Epithelial cell of proximal tubule (primary cell): ENCODE results near the gene KCNQ1. TPM values are rescaled to one million over a fixed set of nuclear protein-coding genes. Genes with fewer than 3 reads are reported as not detected.

Experiments used
- DNase-seq: peaks from one replicate; pipeline ENCODE4 v3.0.0-alpha.2; 2011; ENCODE audit warnings: low read depth
- H3K4me3 ChIP-seq: 2 replicates; pipeline ENCODE4 v1.5.1; 2011; ENCODE audit warnings: low read depth, mild to moderate bottlenecking, low read length
- CTCF ChIP-seq: conservative IDR thresholded peaks from 2 replicates; pipeline ENCODE4 v1.5.1; 2012; ENCODE audit warnings: low read depth, mild to moderate bottlenecking, low read length
- total RNA-seq: library from RNA; depleted of rRNA; stranded (reverse); fragments of >200 nt; gene quantifications from 2 replicates; pipeline ENCODE4 v1.2.3, GENCODE V29; 2015

KCNQ1 gene
- total RNA-seq, 1 donor from 2014 or later = 0.46 TPM

- no peak for DNase-seq
Measured at GRCh38 chr11:2777871-2778629, 333.2 kb downstream of the KCNQ1 start.

DNA sequence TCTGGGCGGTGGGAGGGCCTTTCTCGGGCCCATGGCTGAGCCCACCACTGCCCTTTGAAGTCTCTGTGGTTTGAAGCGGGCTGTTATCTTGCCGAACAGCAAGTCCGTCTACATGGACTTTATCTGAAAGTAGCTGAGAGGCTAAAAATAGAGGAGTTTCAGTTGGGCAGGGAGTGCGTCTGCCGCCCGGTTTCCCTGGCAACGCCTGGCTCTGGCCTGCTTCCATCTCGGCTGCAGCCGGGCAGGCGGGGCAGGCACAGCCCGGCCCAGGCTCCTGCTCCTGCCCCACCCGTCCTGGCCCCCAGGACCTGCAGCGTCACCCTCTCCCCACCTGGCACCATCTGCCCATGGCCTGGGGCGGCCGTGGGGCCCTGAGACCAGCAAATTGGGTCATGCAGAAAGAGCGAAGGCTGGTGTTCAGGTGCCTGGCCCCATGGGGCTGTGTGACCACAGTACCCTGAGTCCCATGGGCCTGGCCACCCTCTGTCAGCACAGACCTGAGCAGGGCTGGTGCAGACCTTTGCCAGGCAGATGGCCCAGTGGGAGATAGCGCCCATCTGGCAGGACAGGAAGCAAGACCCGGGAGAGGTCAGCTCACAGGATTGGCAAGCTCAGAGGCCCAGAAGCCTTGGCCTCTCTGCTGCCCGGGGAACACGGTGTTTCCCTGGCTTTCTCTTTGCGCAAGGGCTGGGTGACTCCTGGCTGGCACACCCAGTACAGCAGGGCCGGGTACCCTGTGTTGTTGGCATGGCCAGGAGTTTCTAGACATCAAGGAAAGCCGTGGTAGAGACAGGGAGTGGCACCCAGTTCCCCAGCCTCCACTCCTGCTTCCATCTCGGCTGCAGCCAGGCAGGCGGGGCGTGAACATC lies 334.1 kb downstream of the KCNQ1 start:
- TF ChIP-seq CTCF = peak; percentile 66
- no peak for DNase-seq
- H3K4me3 ChIP-seq = no peak overlapping the region

More at GRCh38 chr11:2777871-2778629, 333.2 kb downstream of the KCNQ1 start:
- H3K4me3 ChIP-seq = no peak overlapping the region
- no peak for TF ChIP-seq CTCF

DNA sequence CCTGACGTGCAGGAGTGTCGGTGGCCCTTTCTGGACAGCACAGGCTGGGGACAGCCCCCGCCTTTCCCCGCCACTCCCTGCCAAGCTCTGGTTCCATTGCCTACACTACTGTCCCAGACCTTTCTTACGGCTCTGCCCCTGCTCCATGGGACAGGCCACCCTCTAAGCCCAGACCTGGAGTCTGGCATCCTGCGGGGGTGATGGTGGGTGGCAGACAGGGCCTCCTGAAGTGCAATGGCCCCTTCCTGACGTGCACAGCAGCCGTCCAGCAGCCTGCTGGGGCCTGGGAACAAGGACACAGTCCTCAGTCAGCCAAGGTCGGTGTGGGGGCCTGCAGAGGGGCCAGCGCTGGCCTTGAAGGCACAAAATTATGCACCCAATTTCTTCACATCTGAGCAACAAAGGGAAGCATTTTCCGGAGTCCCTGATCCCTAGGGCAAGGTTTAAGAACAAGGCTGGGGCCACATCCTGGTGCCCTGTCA lies 334.7 kb downstream of the KCNQ1 start:
- DNase-seq = no peak
- TF ChIP-seq CTCF = no peak
- H3K4me3 ChIP-seq = no peak overlapping the region

- H3K4me3 ChIP-seq = no peak overlapping the region
- TF ChIP-seq CTCF = no peak
- no peak for DNase-seq
Measured at GRCh38 chr11:2779981-2780849, 335.4 kb downstream of the KCNQ1 start.

- no peak for DNase-seq
- no peak for TF ChIP-seq CTCF
- no peak overlapping the region for H3K4me3 ChIP-seq
Measured at GRCh38 chr11:2780850-2781407, 336.1 kb downstream of the KCNQ1 start.
